Mucosa of descending colon (tissue), 3 donors: ENCODE data around the gene KRTAP1-5. TPM values are rescaled to one million over a fixed set of nuclear protein-coding genes. Genes with fewer than 3 reads are reported as not detected.
"Not testable (repeated sequence)": the region's sequence is repeated elsewhere in the genome, so short reads cannot be mapped to it uniquely, and the experiment has no call there.

Experiments
- ATAC-seq: fragments of 200-7000 bp; cut with Tn5 transposase; one replicate; pipeline ENCODE4 v1.9.1; 2020; ENCODE audit warnings: mild to moderate bottlenecking, moderate library complexity
- DNase-seq, 3 donors: peaks; one replicate each; pipeline ENCODE4 v3.0.0-alpha.2; 2020
- H3K36me3 ChIP-seq: fragments of 200-600 bp; one replicate; pipeline ENCODE4 v1.8.0; 2021; ENCODE audit warnings: low read depth, mild to moderate bottlenecking
- H3K4me1 ChIP-seq: fragments of 200-600 bp; one replicate; pipeline ENCODE4 v1.8.0; 2021; ENCODE audit warnings: low read depth, mild to moderate bottlenecking
- H3K4me3 ChIP-seq: fragments of 200-600 bp; one replicate; pipeline ENCODE4 v1.8.0; 2021; ENCODE audit warnings: mild to moderate bottlenecking
- H3K9me3 ChIP-seq: fragments of 200-600 bp; one replicate; pipeline ENCODE4 v1.8.0; 2021; ENCODE audit warnings: mild to moderate bottlenecking
- CTCF ChIP-seq: fragments of 200-600 bp; IDR thresholded peaks from one replicate; pipeline ENCODE4 v1.8.0; 2022; ENCODE audit warnings: antibody characterized with exemption, mild to moderate bottlenecking
- intact Hi-C, 2 donors: fragments of 100-400 bp; cut with DNase I in 1 of 2; cut with micrococcal nuclease in 1 of 2; formaldehyde crosslinking; loops; one replicate each; pipeline versions ENCODE4 v1.11.0 to v1.11.1; 2022; cut with DNase I, micrococcal nuclease
- total RNA-seq, 3 donors: library from RNA; stranded (reverse); fragmentation: NEBNext Ultra II Directional in 2 of 3; extraction: Animal tissue kit (Norgen Biotek cat#: 25700) in 2 of 3; gene quantifications; one replicate each; pipeline versions ENCODE4 v1.2.1 to v1.2.4, GENCODE V29; 2021 to 2023
- donor health status: DM: no; HTN: no; CAD: no; lungs with moderate emphysema.
- donor health status: DM: no; HTN: no; CAD: no.
- donor health status: DM: no; HTN: yes; CAD: no.

The KRTAP1-5 gene
- total RNA-seq, 3 donors from 2014 or later = not detected

DNA sequence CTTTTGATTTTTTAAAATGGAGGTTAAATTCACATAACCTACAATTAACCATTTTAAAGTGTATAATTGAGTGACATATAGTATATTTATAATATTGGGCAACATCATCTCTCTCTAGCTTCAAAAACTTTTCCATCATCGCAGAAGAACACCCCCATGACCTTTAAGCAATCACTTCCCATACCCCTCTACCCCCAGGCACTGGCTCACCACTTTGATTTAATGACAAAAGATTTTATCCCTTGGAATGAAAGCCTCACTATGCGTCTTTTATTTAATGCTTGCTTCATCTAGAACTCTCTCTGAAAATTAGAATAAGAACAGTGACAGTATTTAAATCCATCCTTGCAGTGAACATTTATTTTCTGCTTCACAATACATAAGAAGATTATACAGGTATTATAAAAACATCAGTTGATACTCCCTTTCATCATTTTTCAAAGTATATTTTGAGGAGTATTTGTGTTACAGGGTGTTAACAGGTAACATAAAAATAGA lies 10.9 kb upstream of the KRTAP1-5 start:
- DNase-seq = no peak
- no peaks in the 10 kb centered on the region for H3K9me3 ChIP-seq
- intact Hi-C loops = no loop called here

DNA sequence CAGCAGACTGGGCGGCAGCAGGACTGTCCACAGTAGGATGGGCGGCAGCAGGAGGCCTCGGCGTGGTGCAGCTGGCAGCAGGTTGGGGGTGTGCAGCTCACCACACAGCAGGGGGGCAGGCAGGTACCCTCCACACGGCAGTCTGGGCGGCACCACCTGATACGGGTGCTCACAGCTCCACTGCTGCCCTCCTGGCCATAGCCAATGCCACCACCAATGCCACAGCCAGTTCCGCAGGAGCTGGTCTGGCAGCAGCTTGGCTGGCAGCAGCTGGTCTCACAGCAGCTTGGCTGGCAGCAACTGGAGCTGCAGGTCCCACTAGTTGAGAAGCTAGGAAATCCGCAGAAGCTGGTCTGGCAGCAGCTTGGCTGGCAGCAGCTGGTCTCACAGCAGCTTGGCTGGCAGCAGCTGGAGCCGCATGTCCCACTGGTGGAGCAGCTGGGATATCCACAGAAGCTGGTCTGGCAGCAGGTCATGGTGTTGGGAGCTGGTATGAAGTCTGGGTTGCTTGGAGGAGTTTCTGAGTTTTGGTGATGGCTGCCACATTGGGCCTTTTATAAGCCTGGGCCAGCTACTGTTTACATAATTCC lies 7.4 kb upstream of the KRTAP1-5 start, which contains the start of gene KRTAP1-3:
Gene KRTAP1-3, minus strand, starts transcription at position 529 of the 590 bp plus-strand sequence. Its CDS starts 53 bp downstream, at position 476.
- H3K36me3 ChIP-seq, H3K4me1 ChIP-seq, ATAC-seq, DNase-seq, H3K9me3 ChIP-seq, intact Hi-C loops, H3K4me3 ChIP-seq: not testable (repeated sequence)

More for the DNA sequence above, 10.9 kb upstream of the KRTAP1-5 start:
- no peaks in the 10 kb centered on the region for H3K4me1 ChIP-seq
- no peak for TF ChIP-seq CTCF
- no peak for ATAC-seq
- no peaks in the 10 kb centered on the region for H3K36me3 ChIP-seq
- H3K4me3 ChIP-seq = no peak overlapping the region

GRCh38 chr17:41029633-41030245 lies 2.7 kb upstream of the KRTAP1-5 start, which contains the start of gene KRTAP1-4:
Gene KRTAP1-4 (minus strand): TSS chr17:41030195. CDS start chr17:41030078, 117 bp downstream.
- Histone ChIP-seq H3K4me3 (no peak within 1 kb of the TSS), H3K4me1 (no peaks in the 10 kb centered on the region), H3K36me3 (no peaks in the 10 kb centered on the region), H3K9me3 (no peaks in the 10 kb centered on the region)
- no peak for DNase-seq
- intact Hi-C loops = no loop called here
- TF ChIP-seq CTCF = no peak
- no peak for ATAC-seq

DNA sequence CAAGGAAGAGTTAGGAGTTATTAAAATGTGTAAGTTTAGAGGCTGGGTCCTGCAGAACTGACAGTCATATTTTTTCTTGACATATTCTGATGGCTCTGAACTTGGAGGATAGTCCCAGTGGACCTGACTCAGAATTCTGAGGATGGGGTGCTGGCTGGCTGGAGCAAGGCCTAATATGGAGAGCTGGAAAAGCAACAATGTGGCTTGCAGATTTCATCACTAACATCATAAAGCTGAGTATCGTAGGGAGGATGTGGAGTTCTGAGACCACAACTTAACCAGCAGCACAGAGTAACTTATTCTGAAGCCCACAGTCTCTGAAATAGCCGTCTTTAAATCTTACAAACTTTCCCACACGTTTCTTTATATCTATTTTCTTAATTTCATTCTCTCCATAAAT lies 2.3 kb downstream of the KRTAP1-5 start:
- DNase-seq (no peak), ATAC-seq (no peak)
- Histone ChIP-seq H3K9me3 (no peaks in the 10 kb centered on the region), H3K4me3 (no peak overlapping the region), H3K36me3 (no peaks in the 10 kb centered on the region), H3K4me1 (no peaks in the 10 kb centered on the region)
- TF ChIP-seq CTCF = no peak
- intact Hi-C loops = no loop called here

GRCh38 chr17:41020336-41020735 lies 6.7 kb downstream of the KRTAP1-5 start:
- Histone ChIP-seq H3K9me3 (no peaks in the 10 kb centered on the region), H3K36me3 (no peaks in the 10 kb centered on the region), H3K4me1 (no peaks in the 10 kb centered on the region), H3K4me3 (no peak overlapping the region)
- TF ChIP-seq CTCF = no peak
- intact Hi-C loops = no loop called here
- DNase-seq = no peak
- no peak for ATAC-seq

DNA sequence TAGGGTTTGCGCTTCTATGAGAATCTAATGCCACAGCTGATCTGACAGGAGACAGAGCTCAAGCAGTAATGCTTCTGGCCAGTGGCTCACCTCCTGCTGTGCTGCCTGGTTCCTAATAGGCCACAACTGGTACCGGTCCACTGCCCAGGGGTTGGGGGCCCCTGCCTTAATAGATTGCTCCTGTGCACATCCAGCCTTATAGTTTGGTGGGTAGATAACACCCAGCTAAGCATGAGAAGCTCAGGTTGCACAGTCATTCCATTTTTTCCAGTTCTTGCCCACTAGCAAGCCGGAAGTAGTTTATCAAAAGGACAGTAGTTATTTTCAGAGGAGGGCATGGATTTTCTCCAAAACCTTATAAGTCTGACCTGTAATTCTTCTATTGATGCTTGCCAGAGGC lies 7.6 kb downstream of the KRTAP1-5 start:
- intact Hi-C loops = no loop called here
- Histone ChIP-seq H3K9me3 (no peaks in the 10 kb centered on the region), H3K36me3 (no peaks in the 10 kb centered on the region), H3K4me3 (no peak overlapping the region), H3K4me1 (no peaks in the 10 kb centered on the region)
- TF ChIP-seq CTCF = no peak
- no peak for DNase-seq
- no peak for ATAC-seq
